ENCODE data around the gene HMCN1.

- no peak for TF ChIP-seq POLR2A (IDR thresholded peaks at IDR 0.05; ENCODE audit: low read length)
- TF ChIP-seq GATA1 (IDR thresholded peaks at IDR 0.05; ENCODE audit: low read depth, low read length) = no peak
These were observed 114.8 kb downstream of the HMCN1 start for GRCh38 chr1:185849014-185849413.
